Measurements from ENCODE around the gene ADGRF3.

DNA sequence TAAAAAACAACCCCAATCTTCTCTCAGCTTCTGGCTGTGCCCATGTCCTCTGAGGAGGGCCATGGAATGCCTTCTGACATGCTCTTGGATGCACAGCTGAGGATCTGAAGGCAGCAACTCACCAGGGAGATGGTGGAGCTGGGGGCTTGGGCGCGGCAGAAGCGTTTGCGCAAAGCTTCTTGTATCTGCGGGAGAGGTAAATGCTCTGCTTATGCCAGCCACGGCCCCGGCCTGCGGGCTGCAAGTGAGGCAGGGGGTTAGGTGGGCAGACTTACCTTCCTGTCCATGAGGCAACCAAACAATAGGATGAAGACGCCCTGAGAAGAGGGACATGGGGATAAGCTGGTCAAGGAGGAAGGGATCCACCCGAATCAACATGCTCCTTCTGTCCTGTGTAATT is 36.7 kb downstream of the ADGRF3 start:
- TF ChIP-seq, protein P1, sequence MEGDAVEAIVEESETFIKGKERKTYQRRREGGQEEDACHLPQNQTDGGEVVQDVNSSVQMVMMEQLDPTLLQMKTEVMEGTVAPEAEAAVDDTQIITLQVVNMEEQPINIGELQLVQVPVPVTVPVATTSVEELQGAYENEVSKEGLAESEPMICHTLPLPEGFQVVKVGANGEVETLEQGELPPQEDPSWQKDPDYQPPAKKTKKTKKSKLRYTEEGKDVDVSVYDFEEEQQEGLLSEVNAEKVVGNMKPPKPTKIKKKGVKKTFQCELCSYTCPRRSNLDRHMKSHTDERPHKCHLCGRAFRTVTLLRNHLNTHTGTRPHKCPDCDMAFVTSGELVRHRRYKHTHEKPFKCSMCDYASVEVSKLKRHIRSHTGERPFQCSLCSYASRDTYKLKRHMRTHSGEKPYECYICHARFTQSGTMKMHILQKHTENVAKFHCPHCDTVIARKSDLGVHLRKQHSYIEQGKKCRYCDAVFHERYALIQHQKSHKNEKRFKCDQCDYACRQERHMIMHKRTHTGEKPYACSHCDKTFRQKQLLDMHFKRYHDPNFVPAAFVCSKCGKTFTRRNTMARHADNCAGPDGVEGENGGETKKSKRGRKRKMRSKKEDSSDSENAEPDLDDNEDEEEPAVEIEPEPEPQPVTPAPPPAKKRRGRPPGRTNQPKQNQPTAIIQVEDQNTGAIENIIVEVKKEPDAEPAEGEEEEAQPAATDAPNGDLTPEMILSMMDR (IDR thresholded peaks at IDR 0.05): no peak
- no peak for TF ChIP-seq ZFX (IDR thresholded peaks at IDR 0.05; ENCODE audit: borderline replicate concordance)
